Right ventricle myocardium superior (tissue), 1 donor: ENCODE results near the gene FGF18. TPM values are rescaled to one million over a fixed set of nuclear protein-coding genes. Genes with fewer than 3 reads are reported as not detected.
"Not testable (repeated sequence)": the region's sequence is repeated elsewhere in the genome, so short reads cannot be mapped to it uniquely, and the experiment has no call there.

Experiments used
- ATAC-seq: fragments of 200-7000 bp; cut with Tn5 transposase; one replicate; pipeline ENCODE4 v1.9.1; 2020; ENCODE audit warnings: mild to moderate bottlenecking; ENCODE audit not compliant: poor library complexity
- DNase-seq: peaks from one replicate; pipeline ENCODE4 v3.0.0-alpha.2; 2020
- intact Hi-C: fragments of 100-400 bp; cut with DNase I; formaldehyde crosslinking; loops from one replicate; pipeline ENCODE4 v1.11.2; 2022
- long read RNA-seq: library from polyadenylated mRNA; unstranded; transcript quantifications from one replicate; pipeline ENCODE4 v2.0.0, GENCODE V29; 2021
- total RNA-seq: library from RNA; stranded (reverse); fragmentation: NEBNext Ultra II Directional; extraction: Animal tissue kit (Norgen Biotek cat#: 25700); gene quantifications from one replicate; pipeline ENCODE4 v1.2.1, GENCODE V29; 2021
- donor health status: DM: no; HTN: yes; CAD: no; lungs with severe emphysema.

The FGF18 gene, protein sequence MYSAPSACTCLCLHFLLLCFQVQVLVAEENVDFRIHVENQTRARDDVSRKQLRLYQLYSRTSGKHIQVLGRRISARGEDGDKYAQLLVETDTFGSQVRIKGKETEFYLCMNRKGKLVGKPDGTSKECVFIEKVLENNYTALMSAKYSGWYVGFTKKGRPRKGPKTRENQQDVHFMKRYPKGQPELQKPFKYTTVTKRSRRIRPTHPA
- total RNA-seq = 5.8 TPM
- long read RNA-seq, transcript FGF18-201 (5 exons, 1,986 nt) = major isoform, 35 of 38 reads
- long read RNA-seq, partial matches to known transcripts = 1 of 38 reads
- long read RNA-seq, other reads (novel, unspliced or antisense) = 2 of 38 reads

DNA sequence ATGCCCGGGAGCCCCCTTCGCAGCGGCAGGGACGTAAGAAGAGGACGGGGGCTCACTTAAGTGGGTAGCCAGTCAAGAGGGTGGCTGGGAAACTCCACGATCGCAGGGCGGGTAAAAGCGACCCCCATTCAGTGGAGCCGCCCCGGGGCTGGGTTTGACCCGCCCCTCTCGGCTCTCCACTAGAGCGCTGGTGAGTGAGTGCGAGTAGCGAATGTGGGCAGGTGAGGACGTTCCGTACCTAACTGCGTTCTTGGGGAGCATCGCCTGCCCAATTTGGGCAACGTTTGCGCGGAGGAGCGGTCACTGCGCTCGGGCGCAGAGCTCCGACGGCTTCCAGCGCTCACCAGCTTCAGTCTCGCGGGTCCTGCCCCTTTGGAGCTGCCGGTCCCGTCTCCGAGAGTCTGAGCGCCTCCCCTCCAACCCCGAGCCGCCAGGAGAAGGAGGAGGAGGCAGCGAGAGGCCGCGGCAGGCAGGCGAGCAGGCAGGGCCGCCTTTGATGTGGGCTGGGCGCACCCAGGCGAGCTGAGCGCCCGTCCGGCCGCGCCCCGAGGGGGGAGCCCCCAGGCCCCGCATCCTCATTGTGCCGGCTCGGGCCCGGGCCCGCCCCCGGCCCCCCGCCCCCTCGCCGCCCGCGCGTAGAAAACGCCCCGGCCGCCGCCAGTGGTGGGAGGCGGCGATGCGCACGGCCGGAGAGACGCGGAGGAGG lies at the start of gene FGF18:
Gene FGF18, plus strand, starts transcription at position 666 of the 706 bp plus-strand sequence. CDS start 553 bp downstream, outside the sequence.
- peak; percentile 75 for DNase-seq
- ATAC-seq = peak; percentile 48
- intact Hi-C loops = loop anchor here (2.0 to 10.0 kb wide), 3 partner anchors 428 to 626 kb away; no protein-coding TSS in a partner anchor

DNA sequence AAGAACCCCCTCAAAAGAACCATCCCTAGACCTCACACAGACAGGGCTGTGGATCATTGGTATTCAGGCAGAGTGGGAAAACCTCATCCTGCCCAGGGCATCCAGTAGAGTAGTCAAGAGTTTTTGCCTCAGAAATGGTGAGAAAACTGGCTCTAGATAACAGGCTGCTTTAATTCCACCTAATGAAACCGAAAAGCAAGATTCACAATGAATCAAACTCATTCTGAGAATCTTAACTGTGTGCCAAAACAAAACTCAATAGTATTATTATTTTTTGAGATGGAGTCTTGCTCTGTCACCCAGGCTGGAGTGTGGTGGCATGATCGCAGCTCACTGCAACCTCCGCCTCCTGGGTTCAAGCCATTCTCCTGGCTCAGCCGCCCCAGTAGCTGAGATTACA lies 49.5 kb upstream of the FGF18 start:
- no peak for ATAC-seq
- intact Hi-C loops = no loop called here

DNA sequence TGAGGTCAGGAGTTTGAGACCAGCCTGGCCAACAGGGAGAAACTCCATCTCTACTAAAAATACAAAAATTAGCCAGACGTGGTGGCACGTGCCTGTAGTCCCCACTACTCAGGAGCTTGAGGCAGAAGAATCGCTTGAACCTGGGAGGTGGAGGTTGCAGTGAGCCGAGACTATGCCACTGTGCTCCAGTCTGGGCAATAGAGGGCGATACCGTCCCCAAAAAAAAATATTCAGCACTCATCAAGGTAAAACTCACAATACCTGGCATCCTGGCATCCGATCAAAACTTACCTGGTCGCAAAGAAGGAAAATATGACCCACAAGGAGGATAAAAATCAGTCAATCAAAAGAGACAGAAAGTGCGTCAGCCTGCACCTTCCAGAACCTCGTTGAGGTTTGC lies 48.6 kb upstream of the FGF18 start:
- ATAC-seq, intact Hi-C loops, DNase-seq: not testable (repeated sequence)

More for the DNA sequence above, 49.5 kb upstream of the FGF18 start:
- no peak for DNase-seq

DNA sequence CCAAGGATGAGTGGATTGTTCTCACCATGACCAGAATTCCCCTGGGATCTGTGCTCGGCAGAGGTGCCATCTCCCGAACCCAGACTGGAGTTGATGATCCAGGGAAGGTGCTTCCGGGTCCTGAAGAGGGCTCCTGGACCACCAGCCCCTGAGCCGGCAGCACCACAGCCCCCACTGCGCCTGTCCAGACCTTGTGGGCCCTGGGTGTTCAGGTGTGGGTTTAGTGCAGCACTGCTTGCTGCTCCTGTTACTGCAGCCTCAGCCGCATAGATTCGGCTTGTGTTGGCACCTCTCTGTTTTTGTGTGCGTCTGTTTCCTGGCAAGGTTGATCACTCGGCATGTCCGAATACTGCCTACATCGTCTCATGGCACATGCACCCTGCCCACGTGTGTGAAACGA lies 48.1 kb upstream of the FGF18 start:
- DNase-seq (no peak), ATAC-seq (no peak)
- intact Hi-C loops = no loop called here

DNA sequence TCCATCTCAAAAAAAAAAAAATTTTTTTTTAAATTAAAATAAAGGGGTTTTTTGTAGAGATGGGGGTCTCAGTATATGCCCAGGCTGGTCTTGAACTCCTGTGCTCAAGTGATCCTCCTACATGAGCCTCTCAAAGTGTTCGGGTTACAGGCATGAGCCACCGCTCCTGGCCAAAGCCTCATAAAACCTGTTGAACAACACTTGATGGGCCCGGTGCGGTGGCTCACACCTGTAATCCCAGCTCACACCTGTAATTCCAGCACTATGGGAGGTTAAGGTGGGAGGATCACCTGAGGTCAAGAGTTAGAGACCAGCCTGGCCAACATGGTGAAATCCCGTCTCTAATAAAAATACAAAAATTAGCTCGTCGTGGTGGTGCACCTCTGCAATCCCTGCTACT lies 39.5 kb upstream of the FGF18 start:
- ATAC-seq (no peak), DNase-seq (no peak)
- intact Hi-C loops = no loop called here

DNA sequence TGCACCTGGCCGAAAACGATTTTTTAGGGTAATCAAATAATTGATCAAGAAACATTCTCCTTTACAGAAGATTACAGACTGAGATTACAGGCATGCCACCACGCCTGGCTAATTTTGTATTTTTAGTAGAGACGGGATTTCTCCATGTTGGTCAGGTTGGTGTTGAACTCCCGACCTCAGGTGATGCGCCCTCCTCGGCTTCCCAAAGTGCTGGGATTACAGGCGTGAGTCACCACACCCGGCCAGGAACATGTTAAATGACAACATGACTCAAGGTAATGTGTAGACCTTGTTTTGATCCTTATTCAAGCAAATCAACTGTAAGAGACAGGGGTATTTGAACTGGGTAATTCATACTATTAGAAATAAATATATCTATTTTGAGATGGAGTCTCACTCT lies 35.0 kb upstream of the FGF18 start:
- ATAC-seq, DNase-seq, intact Hi-C loops: not testable (repeated sequence)

DNA sequence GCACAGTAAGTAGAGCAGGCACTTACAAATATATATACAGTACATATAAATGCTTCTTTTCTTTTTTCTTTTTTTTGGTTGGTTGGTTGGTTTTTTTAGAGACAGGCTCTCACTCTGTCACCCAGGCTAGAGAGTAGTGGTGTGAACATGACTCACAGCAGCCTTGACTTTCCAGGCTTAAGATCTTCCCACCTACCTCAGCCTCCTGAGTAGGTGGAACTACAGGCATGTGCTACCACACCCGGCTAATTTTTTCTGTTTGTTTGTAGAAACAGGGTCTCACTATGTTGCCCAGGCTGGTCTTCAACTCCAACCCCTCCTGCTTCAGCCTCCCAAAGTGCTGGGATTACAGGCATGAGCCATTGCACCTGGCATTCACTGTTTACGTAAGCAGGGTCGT lies 34.4 kb upstream of the FGF18 start:
- ATAC-seq, intact Hi-C loops: not testable (repeated sequence)

DNA sequence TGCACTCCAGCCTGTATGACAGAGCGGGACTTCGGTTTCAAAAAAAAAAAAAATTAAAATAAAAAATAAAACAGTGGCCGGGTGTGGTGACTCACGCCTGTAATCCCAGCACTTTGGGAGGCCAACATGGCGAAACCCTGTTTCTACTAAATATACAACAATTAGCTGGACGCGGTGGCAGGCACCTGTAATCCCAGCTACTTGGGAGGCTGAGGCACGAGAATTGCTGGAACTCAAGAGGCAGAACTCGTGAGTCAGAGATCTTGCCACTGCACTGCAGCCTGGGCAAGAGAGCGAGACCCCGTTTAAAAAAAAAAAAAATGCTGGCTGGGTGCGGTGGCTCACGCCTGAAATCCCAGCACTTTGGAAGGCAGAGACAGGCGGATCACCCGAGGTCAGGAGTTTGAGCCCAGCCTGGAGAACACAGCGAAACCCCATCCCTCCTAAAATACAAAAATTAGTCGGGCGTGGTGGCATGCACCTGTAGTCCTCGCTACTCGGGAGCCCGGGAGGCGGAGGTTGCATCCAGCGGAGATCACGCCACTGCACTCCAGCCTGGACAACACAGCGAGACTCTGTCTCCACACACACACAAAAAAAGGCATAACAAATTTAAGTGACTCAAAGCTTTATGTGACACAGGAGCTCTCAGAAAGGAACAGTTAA lies 33.3 kb upstream of the FGF18 start:
- intact Hi-C loops = no loop called here
- DNase-seq (no peak), ATAC-seq (no peak)

More for the DNA sequence above, 34.4 kb upstream of the FGF18 start:
- not testable (repeated sequence) for DNase-seq

DNA sequence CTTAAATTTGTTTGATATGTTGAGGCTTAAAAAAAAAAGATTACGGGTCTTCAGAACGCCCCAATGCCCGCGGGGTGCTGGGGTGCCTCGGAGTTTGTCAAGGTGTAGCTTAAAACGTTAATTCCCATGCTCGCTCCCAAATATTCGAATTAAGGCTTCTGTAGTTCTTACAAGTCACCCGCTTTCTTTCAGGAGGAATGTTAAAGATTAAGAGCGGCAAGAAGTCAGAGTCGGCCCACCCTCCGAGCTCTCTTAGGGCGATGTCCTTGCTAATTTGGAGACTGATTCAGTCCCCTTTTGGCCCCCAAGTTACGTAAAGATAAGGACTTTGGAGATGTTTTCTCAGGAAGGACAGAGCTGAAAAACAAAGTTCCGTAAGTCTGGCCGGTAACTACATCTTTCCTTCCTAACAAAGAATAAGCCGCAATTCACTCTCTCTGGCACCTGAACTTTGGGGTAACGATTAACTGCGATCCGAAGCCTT lies 32.5 kb upstream of the FGF18 start:
- intact Hi-C loops = no loop called here
- no peak for ATAC-seq
- DNase-seq = no peak

DNA sequence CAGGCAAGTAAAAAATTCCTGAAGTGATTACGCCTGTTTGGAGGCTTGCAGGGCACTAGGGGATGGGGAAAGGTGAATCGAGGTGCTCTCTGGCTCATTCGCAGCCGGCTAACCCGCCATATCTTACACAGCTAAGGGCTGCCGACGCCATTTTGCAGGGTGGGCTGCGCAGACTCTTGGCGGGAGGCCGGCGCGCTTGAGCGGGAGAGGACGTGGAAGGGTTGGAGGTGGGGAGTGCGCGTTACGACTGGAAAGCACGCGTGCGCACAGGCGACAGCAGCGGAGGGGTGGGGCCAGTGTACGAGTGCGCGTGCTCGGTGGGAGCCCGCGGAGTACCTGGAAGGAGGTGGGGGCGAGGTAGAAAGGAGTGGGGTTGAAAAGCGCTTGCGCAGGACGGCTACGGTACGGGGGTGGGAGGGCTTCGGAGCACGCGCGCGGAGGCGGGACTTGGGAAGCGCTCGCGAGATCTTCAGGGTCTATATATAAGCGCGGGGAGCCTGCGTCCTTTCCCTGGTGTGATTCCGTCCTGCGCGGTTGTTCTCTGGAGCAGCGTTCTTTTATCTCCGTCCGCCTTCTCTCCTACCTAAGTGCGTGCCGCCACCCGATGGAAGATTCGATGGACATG lies 32.0 kb upstream of the FGF18 start, which contains the start of gene NPM1:
Gene NPM1, plus strand, starts transcription at position 505 of the 625 bp plus-strand sequence. Its CDS starts 100 bp downstream, at position 605.
- peak; percentile 97 for DNase-seq
- intact Hi-C loops = no loop called here
- ATAC-seq = peak; percentile 97

DNA sequence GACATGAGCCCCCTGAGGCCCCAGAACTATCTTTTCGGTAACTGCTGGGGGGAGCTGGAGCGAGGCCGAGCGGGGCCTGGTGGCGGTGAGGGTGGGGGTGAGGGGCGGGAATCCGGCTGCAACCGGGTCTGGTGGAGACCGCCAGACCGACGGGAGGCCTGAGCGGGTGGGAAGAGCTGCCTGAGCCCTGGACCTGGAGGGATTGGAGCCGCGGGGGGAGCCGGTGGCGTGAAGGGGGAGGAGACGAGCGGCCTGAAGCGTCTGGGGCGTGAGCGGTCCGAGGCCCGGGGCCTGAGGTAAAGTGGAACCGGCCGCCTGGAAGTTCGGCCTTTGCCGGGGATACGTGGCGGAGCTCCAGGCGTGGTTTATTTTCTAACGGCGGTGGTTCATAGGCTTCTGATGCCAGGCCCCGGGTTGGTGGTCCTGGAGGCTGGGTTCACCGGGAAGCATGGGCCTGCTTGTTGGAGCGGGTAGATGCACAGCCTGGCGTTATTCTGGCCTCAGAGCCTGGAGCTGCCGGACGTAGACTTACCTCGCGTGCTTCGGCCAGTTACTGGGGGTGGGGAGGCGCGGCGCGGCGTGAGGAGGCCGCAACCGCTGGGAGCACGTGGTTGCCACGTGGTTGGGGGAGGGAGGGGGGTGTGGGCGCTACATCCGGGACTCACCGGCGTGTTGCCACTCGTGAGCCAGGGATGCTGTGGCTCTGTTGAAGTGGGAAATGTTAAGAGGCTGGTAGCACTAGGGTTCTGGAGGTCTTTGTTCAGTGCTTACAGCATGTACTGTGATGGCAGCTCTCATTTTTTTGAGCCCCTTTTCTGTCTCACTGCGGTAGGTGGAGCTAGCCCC lies 31.3 kb upstream of the FGF18 start:
- intact Hi-C loops = no loop called here
- DNase-seq = peak; percentile 82
- peak; percentile 40 for ATAC-seq

DNA sequence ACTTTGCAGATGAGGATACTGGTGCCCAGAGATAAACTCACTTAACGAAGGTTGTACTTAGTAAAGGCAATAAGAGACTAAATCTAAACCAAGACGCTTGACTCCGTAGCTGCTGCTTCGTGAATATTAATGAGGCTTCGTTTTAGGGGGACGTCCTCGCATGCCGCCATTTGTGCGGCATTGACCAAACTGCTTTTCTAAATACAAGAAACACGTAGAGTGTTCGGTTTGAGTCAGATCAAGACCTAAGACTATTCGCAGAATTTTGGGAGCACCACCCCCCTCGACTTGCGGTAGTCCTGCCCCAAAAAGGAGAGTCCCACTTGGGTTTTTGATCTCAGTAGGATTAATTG lies 30.7 kb upstream of the FGF18 start:
- DNase-seq (no peak), ATAC-seq (no peak)
- intact Hi-C loops = no loop called here

DNA sequence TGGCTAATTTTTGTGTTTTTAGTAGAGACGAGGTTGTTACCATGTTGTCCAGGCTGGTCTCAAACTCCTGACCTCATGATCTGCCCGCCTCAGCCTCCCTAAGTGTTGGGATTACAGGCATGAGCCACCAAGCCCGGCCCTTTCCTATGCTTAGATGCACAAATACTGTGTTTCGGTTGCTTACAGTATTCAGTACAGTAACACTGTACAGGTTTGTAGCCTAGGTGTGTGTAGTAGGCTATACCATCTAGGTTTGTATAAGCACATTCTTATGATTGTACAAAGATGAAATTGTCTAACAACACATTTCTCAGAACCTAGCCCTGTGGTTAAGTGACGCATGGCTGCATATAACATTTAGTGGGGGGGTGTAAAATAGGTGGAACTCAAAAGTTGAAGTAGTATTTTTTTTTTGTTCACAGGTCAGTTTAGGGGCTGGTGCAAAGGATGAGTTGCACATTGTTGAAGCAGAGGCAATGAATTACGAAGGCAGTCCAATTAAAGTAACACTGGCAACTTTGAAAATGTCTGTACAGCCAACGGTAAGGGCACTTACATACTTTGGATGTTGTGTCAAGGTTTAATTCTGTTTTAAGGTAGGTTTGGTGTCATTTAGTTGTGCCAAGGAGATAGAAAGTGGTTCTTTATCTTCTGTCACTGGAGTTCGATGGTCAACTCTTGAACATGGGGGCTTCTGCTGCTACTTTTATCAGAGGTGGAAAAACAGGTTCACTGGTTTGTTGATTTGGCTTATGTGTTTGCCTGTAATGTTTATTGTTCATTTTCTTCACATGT lies 28.4 kb upstream of the FGF18 start:
- no peak for DNase-seq
- intact Hi-C loops = no loop called here
- no peak for ATAC-seq

DNA sequence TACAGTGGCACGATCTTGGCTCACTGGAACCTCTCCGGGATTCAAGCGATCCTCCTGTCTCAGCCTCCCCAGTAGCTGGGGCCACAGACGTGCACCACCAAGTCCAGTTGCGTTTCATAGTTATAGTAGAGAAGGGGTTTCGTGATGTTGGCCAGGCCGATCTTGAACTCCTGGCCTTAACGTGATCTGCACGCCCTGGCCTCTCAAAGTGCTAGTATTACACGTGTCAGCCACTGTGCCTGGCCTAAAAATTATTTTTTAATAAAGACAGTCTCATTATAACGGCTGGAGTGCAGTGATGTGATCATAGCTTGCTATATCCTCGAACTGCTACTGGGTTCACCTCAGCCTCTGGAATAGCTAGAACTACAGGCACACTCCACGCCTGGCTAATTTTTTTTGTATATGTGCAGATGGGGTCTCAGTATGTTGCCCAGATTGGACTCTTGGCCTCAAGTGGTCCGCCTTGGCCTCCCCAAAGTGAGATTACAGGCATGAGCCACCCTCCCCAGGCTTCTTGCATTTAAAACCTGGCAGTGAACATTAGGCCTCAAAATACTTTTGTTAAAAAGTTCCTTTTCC lies 27.4 kb upstream of the FGF18 start:
- ATAC-seq (no peak), DNase-seq (no peak)
- intact Hi-C loops = no loop called here

DNA sequence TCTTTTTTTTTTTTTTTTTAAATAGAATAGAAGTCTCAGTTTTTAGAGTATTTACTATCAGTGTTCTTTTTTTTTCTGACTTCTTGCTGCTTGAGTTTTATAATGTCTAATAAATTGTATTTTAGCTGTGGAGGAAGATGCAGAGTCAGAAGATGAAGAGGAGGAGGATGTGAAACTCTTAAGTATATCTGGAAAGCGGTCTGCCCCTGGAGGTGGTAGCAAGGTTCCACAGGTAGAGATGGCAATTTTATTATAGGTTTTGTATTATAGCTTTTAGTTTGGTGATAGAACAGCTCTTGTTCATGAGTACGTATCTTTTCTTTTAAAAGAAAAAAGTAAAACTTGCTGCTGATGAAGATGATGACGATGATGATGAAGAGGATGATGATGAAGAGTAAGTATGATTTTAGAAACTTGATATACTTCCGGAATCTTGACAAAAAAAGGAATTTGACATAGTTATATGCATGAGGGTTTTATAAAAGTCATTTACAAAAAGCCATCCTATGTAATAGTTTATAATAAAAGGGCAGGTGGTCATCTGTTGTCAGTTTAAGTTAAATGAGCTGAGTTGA lies 26.8 kb upstream of the FGF18 start:
- ATAC-seq = no peak
- intact Hi-C loops = no loop called here

DNA sequence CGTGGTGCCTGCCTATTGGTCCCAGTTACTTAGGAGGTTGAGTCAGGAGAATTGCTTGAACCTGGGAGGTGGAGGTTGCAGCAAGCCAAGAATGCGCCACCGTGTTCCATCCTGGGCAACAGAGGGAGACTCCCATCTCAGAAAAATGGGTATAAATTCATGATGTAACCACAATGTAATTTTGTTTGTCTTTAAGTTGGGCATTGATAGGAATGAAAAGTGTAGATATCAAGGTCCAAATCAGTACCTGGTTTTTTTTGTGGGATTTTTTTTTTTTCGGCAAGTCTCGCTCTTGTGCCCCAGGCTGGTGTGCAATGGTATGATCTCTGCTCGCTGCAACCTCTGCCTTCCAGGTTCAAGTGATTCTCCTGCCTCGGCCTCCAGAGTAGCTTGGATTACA lies 24.4 kb upstream of the FGF18 start:
- no peak for DNase-seq
- no peak for ATAC-seq
- intact Hi-C loops = no loop called here

More for the DNA sequence above, 26.8 kb upstream of the FGF18 start:
- DNase-seq = no peak

DNA sequence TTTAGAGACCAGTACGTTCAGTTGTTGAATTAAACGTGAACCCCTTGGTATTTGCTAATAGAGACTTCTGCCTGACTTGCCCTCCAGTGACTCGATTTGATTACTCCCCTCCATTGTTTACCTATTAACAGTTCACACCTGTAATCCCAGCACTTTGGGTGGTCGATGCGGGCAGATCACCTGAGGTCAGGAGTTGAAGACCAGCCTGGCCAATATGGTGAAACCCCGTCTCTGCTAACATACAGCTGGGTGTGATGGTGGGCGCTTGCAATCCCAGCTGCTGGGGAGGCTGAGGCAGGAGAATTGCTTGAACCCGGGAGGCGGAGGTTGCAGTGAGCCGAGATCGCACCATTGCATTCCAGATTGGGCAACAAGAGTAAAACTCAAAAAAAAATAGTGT lies 22.9 kb upstream of the FGF18 start:
- DNase-seq, ATAC-seq, intact Hi-C loops: not testable (repeated sequence)
